Measurements from ENCODE around the gene SLC15A1. TPM values are rescaled to one million over a fixed set of nuclear protein-coding genes. Genes with fewer than 3 reads are reported as not detected.

SLC15A1 gene
- total and polyA plus RNA-seq, 10 donors: 0.03 TPM; not detected in 8

GRCh38 chr13:98794498-98794897 is 42.0 kb upstream of the SLC15A1 start:
- no peak for DNase-seq
- no peaks in the 10 kb centered on the region for H3K9me3 ChIP-seq
- no peaks in the 10 kb centered on the region for H3K4me1 ChIP-seq
- intact Hi-C loops (cut with DNase I; ENCODE audit: low total_unique reads): no loop called here
- 93 to 96% (median 94%) methylated on average over 12 of the region's 12 CpGs for WGBS, 5 donors
- H3K4me3 ChIP-seq: no peak overlapping the region
- H3K36me3 ChIP-seq: peaks cover 0 to 75% (median 26%) of the 10 kb centered on the region in 6 donors
- no peaks in the 10 kb centered on the region for H3K27me3 ChIP-seq (replicated peaks in 1 of 7)
- no peak for TF ChIP-seq POLR2A (IDR thresholded peaks at IDR 0.05)
- H3K27ac ChIP-seq: no peak overlapping the region

GRCh38 chr13:98792785-98793495 is 40.5 kb upstream of the SLC15A1 start:
- Histone ChIP-seq H3K27ac (no peak overlapping the region), H3K27me3 (replicated peaks in 1 of 7) (peaks cover 0 to 10% (median 0%) of the 10 kb centered on the region in 7 donors), H3K36me3 (peaks cover 0 to 60% (median 23%) of the 10 kb centered on the region in 6 donors), H3K4me3 (no peak overlapping the region), H3K4me1 (no peaks in the 10 kb centered on the region), H3K9me3 (no peaks in the 10 kb centered on the region)
- TF ChIP-seq POLR2AphosphoS5 (IDR thresholded peaks at IDR 0.05) (no peak), POLR2A (IDR thresholded peaks at IDR 0.05) (no peak), CTCF (IDR thresholded peaks at IDR 0.05 in 8 of 11, conservative IDR thresholded peaks at IDR 0.05 in 3 of 11) (no peak)
- DNase-seq: no peak
- 78 to 91% (median 86%) methylated on average over 11 of the region's 11 CpGs for WGBS, 5 donors
- intact Hi-C loops (cut with DNase I; ENCODE audit: low total_unique reads): no loop called here

DNA sequence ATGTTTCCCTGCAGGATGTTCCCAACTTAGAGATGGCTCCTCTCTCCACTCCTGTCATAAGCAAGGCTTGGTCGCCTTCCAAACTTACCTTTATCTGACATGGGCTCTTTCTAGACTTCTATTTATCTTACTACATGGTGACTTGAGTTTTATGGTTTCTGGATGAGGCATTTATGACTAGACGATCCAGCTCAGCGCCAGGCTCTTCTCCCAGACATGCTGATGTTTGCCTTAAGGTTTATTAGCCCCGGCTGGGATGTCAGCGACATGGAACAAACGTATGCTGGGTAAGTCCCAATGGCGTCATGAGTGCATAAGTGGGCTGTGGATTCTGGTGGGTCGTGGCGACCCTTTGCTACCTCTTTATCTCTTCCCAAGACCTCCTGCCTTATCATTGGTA is 39.8 kb upstream of the SLC15A1 start:
- peaks cover 0 to 53% (median 22%) of the 10 kb centered on the region in 6 donors for H3K36me3 ChIP-seq
- H3K9me3 ChIP-seq: no peaks in the 10 kb centered on the region
- TF ChIP-seq POLR2AphosphoS5 (IDR thresholded peaks at IDR 0.05): no peak
- no peak for TF ChIP-seq POLR2A (IDR thresholded peaks at IDR 0.05)
- no peak for TF ChIP-seq CTCF (IDR thresholded peaks at IDR 0.05 in 8 of 11, conservative IDR thresholded peaks at IDR 0.05 in 3 of 11)
- intact Hi-C loops (cut with DNase I; ENCODE audit: low total_unique reads): no loop called here
- peaks cover 0 to 13% (median 0%) of the 10 kb centered on the region in 7 donors for H3K27me3 ChIP-seq (replicated peaks in 1 of 7)
- no peak for DNase-seq
- H3K4me3 ChIP-seq: no peak overlapping the region
- no peaks in the 10 kb centered on the region for H3K4me1 ChIP-seq
- 87 to 95% (median 91%) methylated on average over 9 of the region's 9 CpGs for WGBS, 5 donors
- H3K27ac ChIP-seq: no peak overlapping the region

DNA sequence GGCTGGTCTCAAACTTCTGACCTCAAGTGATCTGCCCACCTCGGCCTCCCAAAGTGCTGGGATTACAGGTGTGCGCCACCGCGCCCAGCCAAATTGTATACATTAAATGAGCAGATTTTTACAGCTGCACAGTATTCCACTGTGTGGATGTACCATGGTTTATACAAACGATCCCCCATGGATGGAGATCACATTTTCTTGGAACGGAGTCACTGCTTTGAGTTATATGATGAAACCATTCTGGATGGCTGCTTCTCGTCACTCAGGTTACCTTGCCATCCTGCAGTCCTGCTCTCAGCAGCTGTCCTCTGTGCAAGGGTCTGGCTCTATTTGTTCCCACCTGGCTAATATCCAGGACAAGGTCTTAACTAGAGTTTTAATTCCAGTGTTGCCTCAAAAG is 39.1 kb upstream of the SLC15A1 start:
- TF ChIP-seq CTCF (IDR thresholded peaks at IDR 0.05 in 8 of 11, conservative IDR thresholded peaks at IDR 0.05 in 3 of 11): no peak
- no peak for TF ChIP-seq POLR2AphosphoS5 (IDR thresholded peaks at IDR 0.05)
- no peak for TF ChIP-seq POLR2A (IDR thresholded peaks at IDR 0.05)
- H3K4me1 ChIP-seq: no peaks in the 10 kb centered on the region
- WGBS, 5 donors: 89 to 98% (median 90%) methylated on average over 7 of the region's 7 CpGs
- peaks cover 0 to 13% (median 0%) of the 10 kb centered on the region in 7 donors for H3K27me3 ChIP-seq (replicated peaks in 1 of 7)
- intact Hi-C loops (cut with DNase I; ENCODE audit: low total_unique reads): no loop called here
- H3K9me3 ChIP-seq: no peaks in the 10 kb centered on the region
- no peak for DNase-seq
- H3K36me3 ChIP-seq: peaks cover 0 to 46% (median 19%) of the 10 kb centered on the region in 6 donors
- no peak overlapping the region for H3K4me3 ChIP-seq
- no peak overlapping the region for H3K27ac ChIP-seq
